ENCODE data around the gene SPOCK1. TPM values are rescaled to one million over a fixed set of nuclear protein-coding genes. Genes with fewer than 3 reads are reported as not detected.

Gene SPOCK1
- total RNA-seq, 4 donors from 2014 or later = 1.1 to 6.4 (median 4.2) TPM; not detected in 1

- H3K27me3 ChIP-seq = no peaks in the 10 kb centered on the region
- no peak overlapping the region for H3K27ac ChIP-seq
- TF ChIP-seq POLR2A (IDR thresholded peaks at IDR 0.05) (no peak), CTCF (IDR thresholded peaks at IDR 0.05) (no peak)
- H3K36me3 ChIP-seq = no peaks in the 10 kb centered on the region
- H3K4me1 ChIP-seq = no peaks in the 10 kb centered on the region
- DNase-seq = no peak
- H3K9me3 ChIP-seq = no peaks in the 10 kb centered on the region
- no peak overlapping the region for H3K4me3 ChIP-seq
Observed at GRCh38 chr5:137315534-137316345, 183.4 kb downstream of the SPOCK1 start.

GRCh38 chr5:137315109-137315508 lies 184.0 kb downstream of the SPOCK1 start:
- H3K4me3 ChIP-seq = no peak overlapping the region
- no peaks in the 10 kb centered on the region for H3K36me3 ChIP-seq
- H3K9me3 ChIP-seq = no peaks in the 10 kb centered on the region
- H3K4me1 ChIP-seq = no peaks in the 10 kb centered on the region
- TF ChIP-seq CTCF (IDR thresholded peaks at IDR 0.05) = no peak
- no peak for TF ChIP-seq POLR2A (IDR thresholded peaks at IDR 0.05)
- H3K27me3 ChIP-seq = no peaks in the 10 kb centered on the region
- DNase-seq = no peak
- H3K27ac ChIP-seq = no peak overlapping the region

- no peak overlapping the region for H3K4me3 ChIP-seq
- no peaks in the 10 kb centered on the region for H3K4me1 ChIP-seq
- H3K9me3 ChIP-seq = no peaks in the 10 kb centered on the region
- H3K27ac ChIP-seq = no peak overlapping the region
- no peak for TF ChIP-seq CTCF (IDR thresholded peaks at IDR 0.05)
- H3K27me3 ChIP-seq = no peaks in the 10 kb centered on the region
- no peak for DNase-seq
- H3K36me3 ChIP-seq = no peaks in the 10 kb centered on the region
Observed at GRCh38 chr5:137313526-137314175, 185.5 kb downstream of the SPOCK1 start.

GRCh38 chr5:137312011-137312410 lies 187.1 kb downstream of the SPOCK1 start:
- TF ChIP-seq CTCF (IDR thresholded peaks at IDR 0.05) (no peak), POLR2A (IDR thresholded peaks at IDR 0.05) (no peak)
- no peak overlapping the region for H3K27ac ChIP-seq
- DNase-seq = no peak

GRCh38 chr5:137310051-137310730 lies 188.9 kb downstream of the SPOCK1 start:
- H3K4me1 ChIP-seq = no peaks in the 10 kb centered on the region
- no peak overlapping the region for H3K27ac ChIP-seq
- TF ChIP-seq POLR2A (IDR thresholded peaks at IDR 0.05) = no peak
- TF ChIP-seq CTCF (IDR thresholded peaks at IDR 0.05) = no peak
- H3K4me3 ChIP-seq = no peak overlapping the region
- no peaks in the 10 kb centered on the region for H3K27me3 ChIP-seq
- H3K36me3 ChIP-seq = no peaks in the 10 kb centered on the region
- DNase-seq = no peak
- H3K9me3 ChIP-seq = no peaks in the 10 kb centered on the region

More at GRCh38 chr5:137312011-137312410, 187.1 kb downstream of the SPOCK1 start:
- Histone ChIP-seq H3K4me1 (no peaks in the 10 kb centered on the region), H3K36me3 (no peaks in the 10 kb centered on the region), H3K4me3 (no peak overlapping the region), H3K27me3 (no peaks in the 10 kb centered on the region), H3K9me3 (no peaks in the 10 kb centered on the region)

Data from Peyer's patch (tissue), 4 donors.